Muscle layer of duodenum (tissue), 2 donors: ENCODE results near the gene ACR.

Source experiments
- H3K27ac ChIP-seq: one replicate; pipeline ENCODE4 v1.7.0; 2013; ENCODE audit warnings: mild to moderate bottlenecking, low read length
- H3K27me3 ChIP-seq: one replicate; pipeline ENCODE4 v1.7.0; 2013; ENCODE audit warnings: low read depth, mild to moderate bottlenecking, control low read depth, low read length
- H3K36me3 ChIP-seq, 2 donors: one replicate each; pipeline ENCODE4 v1.7.0; 2013; ENCODE audit warnings: low read length in 2 of 2, control low read depth in 1 of 2, mild to moderate bottlenecking in 1 of 2; ENCODE audit not compliant: insufficient read depth in 2 of 2, control insufficient read depth in 1 of 2
- H3K4me1 ChIP-seq, 2 donors: one replicate each; pipeline ENCODE4 v1.7.0; 2013; ENCODE audit warnings: low read length in 2 of 2, mild to moderate bottlenecking in 2 of 2, control low read depth in 1 of 2, moderate library complexity in 1 of 2; ENCODE audit not compliant: insufficient read depth in 2 of 2, control insufficient read depth in 1 of 2
- H3K4me3 ChIP-seq, 2 donors: one replicate each; pipeline ENCODE4 v1.7.0; 2013; ENCODE audit warnings: low read length in 2 of 2, low read depth in 1 of 2, mild to moderate bottlenecking in 1 of 2
- H3K9me3 ChIP-seq, 2 donors: one replicate each; pipeline ENCODE4 v1.7.0; 2013; ENCODE audit warnings: low read length in 2 of 2, control low read depth in 1 of 2, mild to moderate bottlenecking in 1 of 2; ENCODE audit not compliant: control insufficient read depth in 1 of 2
- donor health status: healthy.

The ACR gene

DNA sequence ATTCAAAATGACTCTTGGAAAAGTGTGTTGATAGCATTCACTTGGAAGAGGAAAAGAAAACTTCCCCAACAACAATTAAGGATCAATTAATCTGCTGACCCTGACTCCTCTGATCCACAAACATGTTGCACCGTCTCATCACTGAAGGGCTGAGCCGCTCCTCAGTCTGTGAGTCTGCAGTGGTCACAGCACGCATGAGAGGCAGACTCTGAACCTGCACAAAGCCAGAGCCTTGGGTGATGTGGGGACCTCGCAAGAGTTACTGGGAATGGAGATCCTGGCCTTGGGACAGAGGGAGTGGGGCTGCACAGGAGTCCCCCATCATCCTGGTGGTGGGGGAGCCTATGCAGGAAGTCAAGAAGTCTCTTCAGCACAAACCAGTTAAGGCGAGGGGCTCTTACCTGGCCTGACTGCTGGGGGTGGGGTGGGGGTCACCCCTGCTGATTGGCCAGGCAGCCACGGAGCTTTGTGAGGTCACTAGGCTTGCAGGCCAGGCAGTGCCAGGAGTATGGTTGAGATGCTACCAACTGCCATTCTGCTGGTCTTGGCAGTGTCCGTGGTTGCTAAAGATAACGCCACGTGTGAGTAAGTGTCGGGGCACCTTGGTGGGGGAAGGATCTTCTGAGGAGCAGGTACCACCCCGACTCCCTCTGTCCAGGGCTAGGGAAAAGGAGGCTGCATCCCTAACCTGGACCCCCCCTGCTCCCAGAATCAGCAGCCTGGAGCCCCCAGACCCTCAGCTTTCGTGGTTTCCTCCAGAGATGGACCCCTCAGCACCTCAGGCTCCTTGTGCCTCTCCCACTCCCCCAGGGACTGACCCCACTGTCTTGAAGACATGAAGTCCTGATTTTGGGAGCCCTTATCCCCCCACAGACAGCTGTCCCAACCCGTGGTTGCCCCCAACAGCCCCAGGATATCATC lies at the start of gene ACR:
ACR (plus strand) TSS at position 477 of the 921 bp plus-strand sequence; CDS start at position 509, 32 bp downstream.
- H3K4me3 ChIP-seq, result no peak within 1 kb of the TSS

DNA sequence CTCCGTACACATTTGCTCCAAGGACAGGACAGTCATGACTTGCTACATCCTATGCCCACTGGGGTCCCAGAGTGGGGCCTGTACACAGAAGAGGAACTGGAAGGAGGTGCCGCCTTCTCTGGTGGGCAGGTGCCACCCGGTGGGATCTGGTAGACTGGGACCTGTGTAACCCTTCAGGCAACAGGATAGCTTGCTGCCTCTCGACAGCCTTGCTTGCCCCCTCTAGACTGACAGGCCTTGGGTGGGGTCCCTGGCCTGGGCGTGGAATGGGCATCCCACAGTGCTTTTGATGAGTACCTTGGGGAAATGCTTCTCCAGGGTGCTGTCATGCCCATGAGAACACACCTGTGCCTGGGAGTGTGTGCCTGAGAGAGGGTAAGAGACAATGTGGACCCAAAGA lies 49.6 kb upstream of the ACR start:
- H3K4me1 ChIP-seq, result no peaks in the 10 kb centered on the region
- no peaks in the 10 kb centered on the region for H3K9me3 ChIP-seq
- H3K4me3 ChIP-seq, result no peak overlapping the region
- H3K27me3 ChIP-seq, result no peaks in the 10 kb centered on the region
- no peaks in the 10 kb centered on the region for H3K36me3 ChIP-seq
- H3K27ac ChIP-seq, result no peak overlapping the region

More for the DNA sequence above, at the start of gene ACR:
- Histone ChIP-seq H3K27me3 (no peaks in the 10 kb centered on the region), H3K4me1 (peaks cover 0 to 11% of the 10 kb centered on the region in 2 donors), H3K27ac (no peak within 1 kb of the TSS), H3K36me3 (no peaks in the 10 kb centered on the region), H3K9me3 (no peaks in the 10 kb centered on the region)

DNA sequence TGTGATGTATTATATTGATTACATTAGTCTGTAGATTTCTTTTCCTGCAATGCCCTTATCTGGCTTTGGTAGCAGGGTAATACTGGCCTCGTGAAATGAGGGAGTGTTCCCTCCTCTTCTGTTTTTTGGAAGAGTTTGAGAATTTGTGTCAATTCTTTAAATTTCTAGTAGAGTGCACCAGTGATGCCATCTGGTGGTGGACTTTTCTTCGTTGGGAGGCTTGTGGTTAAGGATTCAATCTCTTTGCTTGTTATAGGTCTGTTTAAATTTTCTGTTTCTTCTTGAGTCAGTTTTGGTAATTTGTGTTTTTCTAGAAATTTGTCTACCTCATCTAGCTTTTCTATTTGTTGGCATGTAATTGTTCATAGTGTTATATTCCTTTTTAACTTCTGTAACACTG lies 46.5 kb upstream of the ACR start:
- no peak overlapping the region for H3K27ac ChIP-seq
- no peaks in the 10 kb centered on the region for H3K36me3 ChIP-seq
- peaks cover 0 to 6% of the 10 kb centered on the region in 2 donors for H3K4me1 ChIP-seq
- no peaks in the 10 kb centered on the region for H3K27me3 ChIP-seq
- H3K4me3 ChIP-seq, result no peak overlapping the region
- H3K9me3 ChIP-seq, result no peaks in the 10 kb centered on the region

DNA sequence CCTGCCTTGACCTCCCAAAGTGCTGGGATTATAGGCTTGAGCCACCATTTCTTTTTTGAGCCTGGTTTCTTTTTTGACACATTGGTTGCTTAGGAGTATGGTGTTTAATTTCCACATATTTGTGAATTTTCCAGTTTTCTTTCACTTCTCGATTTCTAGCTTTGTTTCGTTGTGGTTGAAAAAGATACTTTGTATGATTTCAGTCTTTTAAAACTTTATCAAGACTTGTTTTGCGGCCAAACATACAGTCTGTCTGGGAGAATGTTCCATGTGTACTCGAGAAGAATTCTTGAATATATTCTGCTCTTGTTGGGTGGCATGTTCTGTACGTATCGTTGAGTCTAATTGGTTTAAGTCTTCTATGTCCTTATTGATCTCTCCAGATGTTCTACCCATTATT lies 44.5 kb upstream of the ACR start:
- H3K4me1 ChIP-seq, result peaks cover 0 to 15% of the 10 kb centered on the region in 2 donors
- no peaks in the 10 kb centered on the region for H3K27me3 ChIP-seq
- no peak overlapping the region for H3K4me3 ChIP-seq
- no peaks in the 10 kb centered on the region for H3K9me3 ChIP-seq
- H3K27ac ChIP-seq, result no peak overlapping the region
- H3K36me3 ChIP-seq, result no peaks in the 10 kb centered on the region

DNA sequence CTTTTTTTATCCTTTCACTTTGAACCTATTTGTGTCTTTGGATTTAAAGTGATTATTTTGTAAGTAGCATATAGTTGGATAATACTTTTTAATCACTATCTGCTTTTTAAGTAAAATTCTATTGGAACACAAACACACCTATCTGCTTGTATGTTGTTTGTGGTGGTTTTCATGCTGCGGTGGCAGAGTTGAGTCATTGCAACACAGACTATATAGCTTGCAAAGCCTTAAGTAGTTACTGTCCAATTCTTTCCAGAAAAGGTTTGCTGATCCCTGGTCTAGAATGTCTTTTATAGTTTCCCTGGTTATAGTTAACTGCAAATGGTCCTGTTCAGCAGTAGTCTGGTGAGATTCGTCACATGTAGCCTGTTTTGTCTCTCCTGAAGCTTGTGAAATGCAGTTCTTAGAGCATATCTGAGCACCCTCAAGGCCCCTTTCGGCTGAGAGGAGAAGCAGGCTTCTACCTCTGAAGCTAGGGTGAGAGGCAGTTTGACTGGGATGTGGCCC lies 43.9 kb upstream of the ACR start:
- H3K4me1 ChIP-seq, result peaks cover 0 to 15% of the 10 kb centered on the region in 2 donors
- no peak overlapping the region for H3K27ac ChIP-seq
- no peak overlapping the region for H3K4me3 ChIP-seq
- no peaks in the 10 kb centered on the region for H3K36me3 ChIP-seq
- H3K9me3 ChIP-seq, result no peaks in the 10 kb centered on the region
- H3K27me3 ChIP-seq, result no peaks in the 10 kb centered on the region

DNA sequence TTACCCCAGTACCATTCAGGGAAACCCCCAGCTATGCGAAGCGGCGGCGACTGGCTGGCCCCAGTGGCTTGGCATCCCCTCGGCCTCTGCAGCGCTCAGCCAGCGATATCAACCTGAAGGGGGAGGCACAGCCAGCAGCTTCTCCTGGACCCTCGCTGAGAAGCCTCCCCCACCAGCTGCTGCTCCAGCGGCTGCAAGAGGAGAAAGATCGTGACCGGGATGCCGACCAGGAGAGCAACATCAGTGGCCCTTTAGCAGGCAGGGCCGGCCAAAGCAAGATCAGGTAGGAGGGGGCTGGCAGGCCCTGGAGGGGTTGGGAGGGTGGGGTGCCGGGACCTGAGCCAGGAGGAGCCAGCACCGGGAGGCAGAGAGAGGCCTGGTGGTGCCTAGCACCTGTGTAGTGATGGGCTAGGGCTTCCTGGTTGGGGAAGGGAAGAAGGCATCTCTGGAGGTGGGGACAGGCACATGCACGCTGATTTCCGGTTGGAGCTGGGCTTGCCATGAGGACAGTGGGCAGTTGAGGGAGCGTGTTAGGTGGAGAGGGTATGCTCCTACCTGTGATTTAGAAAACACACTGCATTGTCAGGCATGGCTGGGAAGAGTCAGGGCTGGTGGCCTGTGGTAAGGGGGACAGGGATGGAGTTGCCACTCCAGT lies 43.1 kb upstream of the ACR start:
- Histone ChIP-seq H3K9me3 (no peaks in the 10 kb centered on the region), H3K36me3 (no peaks in the 10 kb centered on the region), H3K27me3 (no peaks in the 10 kb centered on the region), H3K4me1 (peaks cover 0 to 15% of the 10 kb centered on the region in 2 donors), H3K27ac (no peak overlapping the region), H3K4me3 (no peak overlapping the region)

DNA sequence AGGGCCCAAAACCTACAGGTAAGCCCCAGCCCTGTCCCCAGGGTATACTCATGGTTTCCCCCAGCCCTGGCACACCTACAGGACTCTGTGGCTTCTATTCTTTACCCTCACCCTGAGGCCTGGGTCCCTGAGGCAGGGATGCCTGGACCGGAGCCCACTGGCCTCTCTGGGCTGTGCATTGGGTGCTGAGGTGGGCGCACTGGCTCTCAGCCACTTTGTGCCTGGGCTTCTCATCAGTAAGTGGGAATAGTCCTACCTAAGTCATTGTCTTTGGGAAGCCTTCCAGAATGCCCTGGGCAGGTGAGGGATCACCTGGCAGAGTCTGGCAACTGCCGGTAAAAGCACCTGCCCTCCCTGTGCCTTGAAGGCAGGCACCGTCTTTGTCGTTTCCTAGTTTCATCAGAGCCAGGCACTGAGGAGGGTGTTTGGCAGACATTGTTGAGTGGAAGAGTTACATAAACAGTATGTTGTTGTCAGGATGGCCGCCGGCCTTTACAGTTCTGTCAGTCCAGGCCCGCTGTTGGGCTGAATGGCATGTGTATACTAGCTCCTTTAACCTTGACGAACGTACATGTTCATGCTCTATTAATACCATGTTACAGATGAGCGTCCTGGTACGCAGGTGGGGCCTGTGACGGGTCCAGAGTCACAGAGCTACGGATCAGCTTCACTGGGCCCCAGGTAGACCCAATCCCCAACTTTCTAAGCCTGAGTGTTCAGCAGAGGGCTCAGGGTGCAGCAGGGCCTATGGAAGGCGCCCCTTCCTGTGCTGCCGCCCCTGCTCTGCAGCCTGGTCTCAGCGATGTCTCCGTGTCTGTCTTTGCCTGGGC lies 42.4 kb upstream of the ACR start:
- H3K27ac ChIP-seq, result no peak overlapping the region
- H3K27me3 ChIP-seq, result no peaks in the 10 kb centered on the region
- H3K36me3 ChIP-seq, result no peaks in the 10 kb centered on the region
- no peak overlapping the region for H3K4me3 ChIP-seq
- peaks cover 0 to 15% of the 10 kb centered on the region in 2 donors for H3K4me1 ChIP-seq
- no peaks in the 10 kb centered on the region for H3K9me3 ChIP-seq

DNA sequence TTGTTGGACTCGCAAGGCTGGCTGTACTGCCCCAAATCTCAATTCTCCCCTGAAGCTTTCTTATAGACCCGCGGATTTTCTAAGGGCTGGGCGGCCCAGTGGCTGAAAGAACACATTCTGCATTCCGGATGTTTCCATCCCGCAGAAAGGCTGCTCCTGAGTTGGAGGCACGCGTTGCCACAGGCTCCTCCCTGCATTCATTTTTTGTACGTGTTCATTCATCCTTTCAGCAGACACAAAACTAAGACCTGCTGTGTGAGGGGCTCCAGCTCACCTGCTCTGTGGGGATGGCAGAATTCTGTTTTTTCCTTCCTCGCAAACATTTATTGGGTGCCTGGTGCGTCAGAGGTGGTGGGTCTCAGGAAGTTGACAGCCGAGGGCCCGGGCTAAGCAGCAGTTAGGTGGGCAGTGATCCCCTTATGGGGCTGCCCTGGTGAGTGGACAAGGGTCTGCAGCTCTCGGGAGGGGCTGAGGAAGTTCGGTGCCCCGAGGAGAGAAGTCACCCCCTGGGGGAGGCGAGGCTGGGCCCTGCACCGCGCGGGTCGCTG lies 41.7 kb upstream of the ACR start:
- no peaks in the 10 kb centered on the region for H3K36me3 ChIP-seq
- peak overlapping the region in 1 of 2 donors; percentile 60 for H3K4me3 ChIP-seq
- no peaks in the 10 kb centered on the region for H3K9me3 ChIP-seq
- peaks cover 0 to 15% of the 10 kb centered on the region in 2 donors for H3K4me1 ChIP-seq
- H3K27ac ChIP-seq, result no peak overlapping the region
- H3K27me3 ChIP-seq, result no peaks in the 10 kb centered on the region

DNA sequence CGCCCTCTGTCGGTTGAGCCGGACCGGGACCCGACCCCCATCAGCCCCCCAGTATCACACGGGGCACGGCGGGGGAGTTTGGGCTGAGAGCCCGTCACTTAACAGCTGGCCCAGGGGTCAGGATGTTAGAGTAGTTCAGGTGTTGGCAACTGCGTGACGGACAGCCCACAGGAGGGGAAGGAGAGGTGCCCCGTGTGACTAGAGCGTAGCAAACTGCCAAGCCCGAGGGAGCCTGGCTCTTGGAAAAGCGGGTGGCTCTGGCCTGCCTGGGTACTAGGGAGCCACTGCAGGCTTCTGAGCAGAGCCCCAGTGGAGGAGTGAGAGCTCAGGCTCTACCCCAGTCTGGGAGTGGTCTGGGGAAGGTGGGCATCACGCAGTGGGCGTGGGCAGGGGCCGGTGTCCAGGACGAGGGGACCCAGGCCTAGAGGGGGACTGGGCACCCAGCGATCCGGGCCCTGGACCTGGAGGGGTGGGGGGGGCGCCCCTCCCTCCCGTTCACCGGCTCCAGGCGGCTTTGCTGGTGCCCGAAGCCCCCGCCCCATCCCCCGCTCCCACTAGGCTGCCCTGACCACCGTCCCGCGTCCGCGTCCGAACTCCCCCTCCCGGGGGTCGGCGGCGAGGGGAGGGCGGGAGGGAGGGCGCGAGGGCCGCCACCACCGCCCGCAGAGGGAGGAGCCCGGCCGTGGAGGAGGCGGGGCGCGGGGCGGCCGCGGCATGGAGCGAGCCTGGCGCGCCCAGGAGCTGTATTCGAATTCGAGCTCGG lies 41.0 kb upstream of the ACR start:
- Histone ChIP-seq H3K36me3 (no peaks in the 10 kb centered on the region), H3K4me1 (peaks cover 0 to 15% of the 10 kb centered on the region in 2 donors), H3K4me3 (peak overlapping the region in 1 of 2 donors; percentile 60), H3K27ac (no peak overlapping the region), H3K27me3 (no peaks in the 10 kb centered on the region), H3K9me3 (no peaks in the 10 kb centered on the region)
